Immature natural killer cell (primary cell): Measurements from ENCODE around the gene ZMYND10. TPM values are rescaled to one million over a fixed set of nuclear protein-coding genes. Genes with fewer than 3 reads are reported as not detected.

Source experiments
- DNase-seq, 3 donors: peaks; one replicate each; pipeline ENCODE4 v3.0.0; 2022; ENCODE audit warnings: mixed read lengths in 1 of 3
- H3K27ac Mint-ChIP-seq, 6 donors: one replicate each; pipeline ENCODE4 v1.8.0; 2020; ENCODE audit warnings: mixed read lengths in 6 of 6, mild to moderate bottlenecking in 5 of 6, inconsistent platforms in 4 of 6, moderate library complexity in 3 of 6
- H3K27me3 Mint-ChIP-seq, 3 donors: one replicate each; pipeline ENCODE4 v1.8.0; 2020 to 2021; ENCODE audit warnings: low read depth in 3 of 3, mild to moderate bottlenecking in 3 of 3, mixed read lengths in 3 of 3, moderate library complexity in 3 of 3, inconsistent platforms in 1 of 3
- H3K36me3 Mint-ChIP-seq, 3 donors: one replicate each; pipeline ENCODE4 v1.8.0; 2020; ENCODE audit warnings: mixed read lengths in 3 of 3, inconsistent platforms in 2 of 3, mild to moderate bottlenecking in 2 of 3
- H3K4me1 Mint-ChIP-seq, 2 donors: one replicate each; pipeline ENCODE4 v1.8.0; 2020; ENCODE audit warnings: inconsistent platforms in 2 of 2, mild to moderate bottlenecking in 2 of 2, mixed read lengths in 2 of 2, moderate library complexity in 1 of 2
- H3K4me3 Mint-ChIP-seq, 5 donors: one replicate each; pipeline ENCODE4 v1.8.0; 2020; ENCODE audit warnings: mild to moderate bottlenecking in 5 of 5, mixed read lengths in 5 of 5, inconsistent platforms in 3 of 5, moderate library complexity in 3 of 5
- H3K9me3 Mint-ChIP-seq, 6 donors: one replicate each; pipeline ENCODE4 v1.8.0; 2020; ENCODE audit warnings: mild to moderate bottlenecking in 6 of 6, mixed read lengths in 6 of 6, inconsistent platforms in 4 of 6, moderate library complexity in 3 of 6
- polyA plus RNA-seq, 3 donors: library from polyadenylated mRNA; unstranded; fragments of 300-500 nt; fragmentation: Illumina TruSeq; gene quantifications; one replicate each; pipeline ENCODE4 v1.2.3, GENCODE V29; 2021

ZMYND10 gene
- polyA plus RNA-seq, 3 donors from 2014 or later: 2.3 to 3.7 (median 3.6) TPM

- peaks cover 0 to 4% (median 0%) of the 10 kb centered on the region in 3 donors for H3K36me3 Mint-ChIP-seq
- H3K4me1 Mint-ChIP-seq: peaks cover 46 to 53% of the 10 kb centered on the region in 2 donors
- H3K27ac Mint-ChIP-seq: peak within 1 kb of the TSS; percentile 86 to 96 (median 94)
- no peaks in the 10 kb centered on the region for H3K9me3 Mint-ChIP-seq
- peaks cover 2 to 11% (median 5%) of the 10 kb centered on the region in 3 donors for H3K27me3 Mint-ChIP-seq
- peak; percentile 93 to 95 (median 95) for DNase-seq
- peak within 1 kb of the TSS; percentile 93 to 97 (median 96) for H3K4me3 Mint-ChIP-seq
Observed at GRCh38 chr3:50358911-50359759, 13.6 kb upstream of the ZMYND10 start, which contains the start of gene TMEM115. Gene TMEM115 (minus strand): TSS chr3:50359521. CDS start chr3:50359063, 458 bp downstream.

DNA sequence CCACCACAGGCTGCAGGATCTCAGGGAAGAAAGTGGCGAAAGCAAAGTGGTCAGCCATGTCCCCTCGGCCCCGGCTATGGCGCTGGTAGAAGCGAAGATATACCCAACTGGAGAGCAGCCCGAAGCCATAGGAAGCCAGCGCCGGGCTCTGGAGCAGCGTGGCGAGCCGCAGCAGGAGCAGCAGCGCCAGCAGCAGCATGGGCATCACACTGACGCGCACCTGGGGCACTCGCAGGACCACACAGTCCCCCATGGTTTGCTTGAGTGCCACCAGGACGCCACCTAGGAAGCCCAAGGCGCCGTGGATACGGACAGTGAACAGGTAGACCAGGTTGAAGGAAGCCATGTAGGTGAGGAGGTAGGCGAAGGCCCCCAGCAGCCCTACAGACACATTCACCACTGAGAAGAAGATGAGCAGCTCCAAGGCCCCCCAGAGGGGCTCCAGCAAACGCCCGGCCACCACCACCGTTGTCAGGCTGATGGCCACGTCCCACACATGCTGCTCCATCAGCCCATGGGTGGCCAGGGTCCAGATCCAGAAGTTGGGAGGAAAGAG lies 12.9 kb upstream of the ZMYND10 start:
- H3K4me1 Mint-ChIP-seq: peaks cover 46 to 51% of the 10 kb centered on the region in 2 donors
- peak overlapping the region; percentile 83 to 96 (median 96) for H3K4me3 Mint-ChIP-seq
- H3K9me3 Mint-ChIP-seq: no peaks in the 10 kb centered on the region
- peaks cover 2 to 11% (median 4%) of the 10 kb centered on the region in 3 donors for H3K27me3 Mint-ChIP-seq
- no peak for DNase-seq
- H3K36me3 Mint-ChIP-seq: peaks cover 0 to 5% (median 0%) of the 10 kb centered on the region in 3 donors
- H3K27ac Mint-ChIP-seq: peak overlapping the region; percentile 62 to 85 (median 83)

DNA sequence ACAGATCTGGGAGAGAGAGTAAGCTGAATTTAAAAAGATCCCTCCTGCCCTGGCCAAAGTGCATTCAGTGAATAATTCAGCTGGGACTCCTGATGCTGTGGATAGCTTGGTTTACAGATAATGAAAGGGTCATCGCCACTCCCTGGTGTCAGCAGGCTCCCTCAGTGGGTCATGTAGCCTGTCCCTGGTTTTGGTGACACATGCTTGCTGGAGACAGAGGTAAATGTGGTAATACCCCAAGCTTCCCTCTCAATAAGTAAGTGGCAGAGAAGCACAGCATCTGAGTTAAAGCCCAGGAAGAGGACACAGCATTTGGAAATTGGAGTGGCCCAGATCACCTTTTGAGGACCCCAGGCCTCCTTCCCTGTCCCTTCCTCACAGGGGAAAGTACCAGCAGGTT lies 11.9 kb upstream of the ZMYND10 start:
- Mint-ChIP-seq H3K9me3 (no peaks in the 10 kb centered on the region), H3K4me3 (peak overlapping the region; percentile 83 to 96 (median 96)), H3K36me3 (peaks cover 0 to 5% (median 0%) of the 10 kb centered on the region in 3 donors), H3K4me1 (peaks cover 46 to 51% of the 10 kb centered on the region in 2 donors), H3K27ac (peak overlapping the region; percentile 38 to 85 (median 74)), H3K27me3 (peaks cover 2 to 8% (median 2%) of the 10 kb centered on the region in 3 donors)
- no peak for DNase-seq

- no peak for DNase-seq
- H3K4me1 Mint-ChIP-seq: peaks cover 52 to 56% of the 10 kb centered on the region in 2 donors
- H3K9me3 Mint-ChIP-seq: no peaks in the 10 kb centered on the region
- peaks cover 2 to 7% (median 2%) of the 10 kb centered on the region in 3 donors for H3K27me3 Mint-ChIP-seq
- H3K27ac Mint-ChIP-seq: peak overlapping the region; percentile 11 to 84 (median 42)
- peaks cover 0 to 5% (median 0%) of the 10 kb centered on the region in 3 donors for H3K36me3 Mint-ChIP-seq
- H3K4me3 Mint-ChIP-seq: peak overlapping the region; percentile 46 to 96 (median 93)
Observed at GRCh38 chr3:50356553-50356952, 11.0 kb upstream of the ZMYND10 start.

DNA sequence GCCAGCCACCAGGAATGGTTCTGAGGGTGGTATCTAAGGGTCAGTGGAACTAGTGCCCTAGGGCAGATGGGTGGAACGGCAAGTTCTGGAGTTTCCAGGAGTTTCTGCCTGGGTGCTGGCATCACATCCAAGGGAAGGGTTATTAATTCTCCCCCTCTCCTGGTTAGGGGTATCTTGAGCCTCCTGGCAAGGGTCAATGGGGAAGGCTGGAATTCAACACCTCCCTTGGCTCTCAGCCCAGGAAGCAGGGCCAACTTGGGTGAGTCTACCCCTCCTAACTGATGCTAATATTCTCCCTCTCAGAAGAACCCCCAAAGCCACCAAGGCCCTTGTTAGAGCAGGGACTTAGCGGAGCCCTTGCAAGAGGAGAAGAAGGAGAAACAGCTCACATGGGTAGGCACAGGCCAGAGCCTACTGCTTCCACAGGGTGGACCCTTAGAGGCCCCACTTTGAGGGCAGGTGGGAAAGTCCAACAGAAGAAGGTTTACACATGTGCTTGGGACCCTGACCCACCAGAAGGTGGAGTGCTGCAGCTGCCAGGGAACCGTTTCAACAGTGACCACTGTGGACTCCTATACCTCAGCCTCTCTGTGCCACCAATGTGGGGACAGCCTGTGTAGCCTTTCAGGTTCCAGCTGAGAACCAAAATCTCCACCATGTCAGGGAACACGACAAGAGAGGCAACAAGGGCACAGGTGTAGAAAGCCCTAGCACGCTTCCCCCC lies 10.5 kb upstream of the ZMYND10 start:
- no peak for DNase-seq
- H3K4me1 Mint-ChIP-seq: peaks cover 57 to 62% of the 10 kb centered on the region in 2 donors
- peaks cover 0 to 5% (median 0%) of the 10 kb centered on the region in 3 donors for H3K36me3 Mint-ChIP-seq
- H3K27me3 Mint-ChIP-seq: peaks cover 2 to 7% (median 2%) of the 10 kb centered on the region in 3 donors
- no peaks in the 10 kb centered on the region for H3K9me3 Mint-ChIP-seq
- peak overlapping the region in 4 of 6 donors; percentile 28 to 83 (median 36) for H3K27ac Mint-ChIP-seq
- peak overlapping the region in 3 of 5 donors; percentile 14 to 96 (median 93) for H3K4me3 Mint-ChIP-seq

- peaks cover 65 to 71% of the 10 kb centered on the region in 2 donors for H3K4me1 Mint-ChIP-seq
- H3K27me3 Mint-ChIP-seq: peaks cover 5 to 15% (median 6%) of the 10 kb centered on the region in 3 donors
- H3K9me3 Mint-ChIP-seq: no peaks in the 10 kb centered on the region
- H3K36me3 Mint-ChIP-seq: peaks cover 0 to 11% (median 4%) of the 10 kb centered on the region in 3 donors
- no peak overlapping the region for H3K27ac Mint-ChIP-seq
- no peak overlapping the region for H3K4me3 Mint-ChIP-seq
- no peak for DNase-seq
Observed at GRCh38 chr3:50354850-50355249, 9.3 kb upstream of the ZMYND10 start.

- Mint-ChIP-seq H3K27ac (peak overlapping the region in 4 of 6 donors; percentile 42 to 77 (median 61)), H3K4me1 (peaks cover 65 to 71% of the 10 kb centered on the region in 2 donors), H3K9me3 (no peaks in the 10 kb centered on the region), H3K27me3 (peaks cover 5 to 13% (median 6%) of the 10 kb centered on the region in 3 donors), H3K36me3 (peaks cover 0 to 11% (median 4%) of the 10 kb centered on the region in 3 donors), H3K4me3 (peak overlapping the region in 1 of 5 donors; percentile 2)
- no peak for DNase-seq
Observed at GRCh38 chr3:50354186-50354764, 8.7 kb upstream of the ZMYND10 start.

- H3K4me3 Mint-ChIP-seq: peak overlapping the region in 1 of 5 donors; percentile 30
- H3K27ac Mint-ChIP-seq: no peak overlapping the region
- DNase-seq: no peak
- H3K36me3 Mint-ChIP-seq: peaks cover 0 to 11% (median 4%) of the 10 kb centered on the region in 3 donors
- H3K4me1 Mint-ChIP-seq: peaks cover 68 to 75% of the 10 kb centered on the region in 2 donors
- H3K9me3 Mint-ChIP-seq: no peaks in the 10 kb centered on the region
- H3K27me3 Mint-ChIP-seq: peaks cover 5 to 13% (median 6%) of the 10 kb centered on the region in 3 donors
Observed at GRCh38 chr3:50353245-50354004, 7.9 kb upstream of the ZMYND10 start.

GRCh38 chr3:50352781-50353180 lies 7.2 kb upstream of the ZMYND10 start:
- Mint-ChIP-seq H3K4me3 (peak overlapping the region in 4 of 5 donors; percentile 17 to 41 (median 31)), H3K27ac (peak overlapping the region in 2 of 6 donors; percentile 35 to 56), H3K36me3 (peaks cover 0 to 15% (median 4%) of the 10 kb centered on the region in 3 donors), H3K9me3 (no peaks in the 10 kb centered on the region), H3K27me3 (peaks cover 5 to 10% (median 6%) of the 10 kb centered on the region in 3 donors), H3K4me1 (peaks cover 68 to 75% of the 10 kb centered on the region in 2 donors)
- DNase-seq: no peak

GRCh38 chr3:50351323-50351697 lies 5.8 kb upstream of the ZMYND10 start:
- no peak for DNase-seq
- Mint-ChIP-seq H3K27me3 (peaks cover 8 to 12% (median 8%) of the 10 kb centered on the region in 3 donors), H3K4me3 (peak overlapping the region; percentile 95 to 98 (median 97)), H3K4me1 (peaks cover 68 to 72% of the 10 kb centered on the region in 2 donors), H3K27ac (peak overlapping the region; percentile 93 to 99 (median 98)), H3K36me3 (peaks cover 0 to 19% (median 11%) of the 10 kb centered on the region in 3 donors), H3K9me3 (no peaks in the 10 kb centered on the region)

- no peaks in the 10 kb centered on the region for H3K9me3 Mint-ChIP-seq
- H3K4me3 Mint-ChIP-seq: peak within 1 kb of the TSS; percentile 95 to 98 (median 97)
- peaks cover 68 to 73% of the 10 kb centered on the region in 2 donors for H3K4me1 Mint-ChIP-seq
- peaks cover 8 to 12% (median 8%) of the 10 kb centered on the region in 3 donors for H3K27me3 Mint-ChIP-seq
- H3K36me3 Mint-ChIP-seq: peaks cover 0 to 19% (median 11%) of the 10 kb centered on the region in 3 donors
- peak; percentile 98 for DNase-seq
- peak within 1 kb of the TSS; percentile 93 to 99 (median 98) for H3K27ac Mint-ChIP-seq
Observed at GRCh38 chr3:50350527-50351322, 5.2 kb upstream of the ZMYND10 start, which contains the start of the genes CYB561D2 and NPRL2. Gene CYB561D2 (plus strand): TSS chr3:50350862. CDS start chr3:50351434, 572 bp downstream. Gene NPRL2 (minus strand): TSS chr3:50350775. CDS start chr3:50350652, 123 bp downstream.
